Mononuclear cell (primary cell): ENCODE data around the gene NDE1. TPM values are rescaled to one million over a fixed set of nuclear protein-coding genes. Genes with fewer than 3 reads are reported as not detected.
A peak's percentile ranks its signal among the peaks of the same experiment; 100 is the strongest.
"Not testable (repeated sequence)": the region's sequence is repeated elsewhere in the genome, so short reads cannot be mapped to it uniquely, and the experiment has no call there.

Source experiments
- H3K27me3 ChIP-seq: 2 replicates; pipeline ENCODE4 v1.6.0; 2011; ENCODE audit warnings: low read length, control low read depth; ENCODE audit not compliant: insufficient read depth
- H3K4me1 ChIP-seq: 2 replicates; pipeline ENCODE4 v1.5.1; 2011; ENCODE audit warnings: mild to moderate bottlenecking, low read length, control low read depth; ENCODE audit not compliant: insufficient read depth
- H3K4me3 ChIP-seq: 2 replicates; pipeline ENCODE4 v1.5.1; 2011; ENCODE audit warnings: mild to moderate bottlenecking, low read length, moderate library complexity
- H3K9me3 ChIP-seq: 2 replicates; pipeline ENCODE4 v1.5.1; 2011; ENCODE audit warnings: low read depth, mild to moderate bottlenecking, control low read depth, low read length
- total RNA-seq: library from RNA; depleted of rRNA; stranded (reverse); fragments of >200 nt; gene quantifications from one replicate; pipeline ENCODE4 v1.2.3, GENCODE V29; 2012

NDE1 gene
- total RNA-seq, 1 donor = 87.3 TPM

DNA sequence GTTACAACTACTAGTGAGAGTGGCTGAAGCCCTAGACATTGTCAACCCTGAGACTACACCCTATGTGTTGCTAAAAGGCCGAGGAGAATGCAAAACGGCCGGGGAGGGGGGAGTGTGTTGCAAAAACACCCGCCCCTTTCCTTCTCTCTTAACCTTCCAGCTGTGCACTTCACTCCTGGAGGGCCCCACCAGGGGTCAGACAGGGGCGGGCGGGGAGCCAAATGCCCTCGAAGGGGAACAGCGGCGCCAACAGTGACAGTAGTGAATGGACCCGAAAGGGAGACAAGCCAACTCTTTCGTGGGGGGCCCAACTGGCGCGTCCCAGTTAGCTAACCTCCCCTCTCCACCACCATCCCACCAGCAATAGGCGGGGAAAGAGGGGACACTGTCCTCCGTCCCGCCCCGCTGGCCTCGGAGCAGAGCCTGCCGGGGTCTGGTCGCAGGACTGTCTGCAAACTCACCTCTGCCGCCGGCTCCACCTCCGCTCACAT is 7.4 kb upstream of the NDE1 start:
- Histone ChIP-seq H3K4me1 (peaks cover 53% of the 10 kb centered on the region), H3K4me3 (peak overlapping the region; percentile 100), H3K27me3 (no peaks in the 10 kb centered on the region), H3K9me3 (no peaks in the 10 kb centered on the region)

DNA sequence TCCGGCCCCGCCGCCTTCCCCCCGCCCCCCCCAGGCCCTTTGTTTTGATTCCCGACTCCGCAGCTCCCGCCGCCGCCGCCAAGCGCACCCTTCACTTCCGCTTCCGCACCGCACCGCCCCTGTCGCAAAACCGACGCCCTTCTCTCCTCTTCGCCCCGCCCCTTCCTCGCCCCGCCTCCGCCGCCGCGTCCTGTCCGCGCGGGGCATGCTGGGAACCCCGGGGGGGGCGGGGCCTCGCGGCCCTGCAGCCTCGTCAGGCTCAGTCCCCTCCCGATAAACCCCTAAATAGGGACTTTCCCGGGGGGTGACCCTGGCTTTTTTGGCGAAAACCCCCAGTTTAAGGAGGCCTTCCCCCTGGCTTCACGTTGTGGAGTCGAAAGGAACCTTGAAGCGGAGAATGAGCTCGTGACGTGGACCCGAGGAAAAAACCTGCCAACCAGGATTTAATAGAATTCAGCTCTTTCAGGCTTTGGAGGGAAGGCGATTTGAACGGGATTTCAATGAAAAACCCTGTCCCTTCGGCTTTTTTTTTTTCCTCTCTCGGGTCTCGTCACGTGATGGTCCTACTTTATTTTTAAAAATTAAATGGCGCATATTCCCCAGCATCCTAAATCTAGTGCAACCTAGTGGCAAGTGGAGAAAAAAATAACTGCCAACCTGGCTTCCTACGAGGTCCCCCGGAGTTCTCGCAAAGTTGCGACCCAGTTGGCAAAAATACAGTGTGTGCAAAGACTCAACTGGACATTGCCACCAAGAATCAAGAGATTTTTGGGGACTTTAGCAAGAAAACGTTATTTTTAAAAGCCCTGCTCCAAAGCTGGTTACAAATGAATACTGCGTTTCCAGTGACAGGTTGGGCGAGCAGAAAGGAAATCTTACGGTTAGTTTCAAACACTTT is 6.7 kb upstream of the NDE1 start, which contains the start of gene MARF1:
MARF1 (minus strand) TSS at position 107 of the 898 bp plus-strand sequence. CDS start 3,921 bp downstream, outside the sequence.
- H3K4me3 ChIP-seq = peak within 1 kb of the TSS; percentile 100
- H3K27me3 ChIP-seq = no peaks in the 10 kb centered on the region
- no peaks in the 10 kb centered on the region for H3K9me3 ChIP-seq
- peaks cover 46% of the 10 kb centered on the region for H3K4me1 ChIP-seq

DNA sequence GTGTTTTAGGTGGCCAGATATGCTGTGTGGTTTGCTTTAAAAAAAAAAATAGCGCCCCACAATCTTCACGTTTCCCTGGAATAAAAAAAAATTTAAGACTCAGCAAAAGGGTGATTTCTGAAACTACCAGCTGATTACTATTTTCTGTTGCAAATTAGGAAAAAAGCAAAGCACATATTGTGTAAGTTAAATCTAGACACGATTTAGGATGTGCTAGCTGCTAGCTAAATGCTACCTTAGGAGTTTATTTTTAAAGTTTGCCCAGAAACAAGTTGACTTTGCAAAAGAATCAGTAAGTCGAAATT is 6.1 kb upstream of the NDE1 start:
- Histone ChIP-seq H3K4me1 (peaks cover 41% of the 10 kb centered on the region), H3K4me3 (peak overlapping the region; percentile 100), H3K9me3 (no peaks in the 10 kb centered on the region), H3K27me3 (no peaks in the 10 kb centered on the region)

DNA sequence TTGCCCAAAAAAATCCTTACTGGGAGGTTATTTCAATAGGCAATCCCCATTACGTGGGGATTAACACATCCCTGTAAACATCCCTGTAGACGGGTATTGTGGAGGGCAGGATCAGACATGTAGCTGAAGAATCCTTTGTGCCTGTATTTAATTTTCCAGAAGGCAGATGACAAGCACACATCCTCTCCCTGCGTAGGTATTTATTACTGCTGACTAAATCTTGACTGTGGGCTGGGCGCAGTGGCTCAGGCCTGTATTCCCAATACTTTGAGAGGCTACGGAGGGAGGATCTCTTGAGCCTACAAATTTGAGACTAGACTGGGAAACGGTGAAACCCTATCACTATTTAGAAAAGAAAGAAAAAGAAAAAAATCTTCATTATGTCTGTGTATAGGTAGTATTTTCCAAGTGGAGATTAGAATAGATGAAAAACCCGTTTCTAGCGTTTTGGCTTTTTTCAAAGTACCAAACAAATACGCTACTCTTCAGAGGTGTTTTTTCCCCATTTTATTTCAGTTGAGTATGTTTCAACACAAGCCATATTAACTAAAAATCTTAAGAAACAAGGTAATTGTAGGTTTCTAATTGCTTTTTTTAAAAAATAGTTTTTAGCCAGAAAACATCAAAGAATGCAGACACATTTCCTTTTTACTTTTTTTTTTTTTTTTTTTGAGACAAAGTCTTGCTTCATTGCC is 5.6 kb upstream of the NDE1 start:
- H3K4me3 ChIP-seq = no peak overlapping the region
- no peaks in the 10 kb centered on the region for H3K9me3 ChIP-seq
- no peaks in the 10 kb centered on the region for H3K27me3 ChIP-seq
- peaks cover 40% of the 10 kb centered on the region for H3K4me1 ChIP-seq

DNA sequence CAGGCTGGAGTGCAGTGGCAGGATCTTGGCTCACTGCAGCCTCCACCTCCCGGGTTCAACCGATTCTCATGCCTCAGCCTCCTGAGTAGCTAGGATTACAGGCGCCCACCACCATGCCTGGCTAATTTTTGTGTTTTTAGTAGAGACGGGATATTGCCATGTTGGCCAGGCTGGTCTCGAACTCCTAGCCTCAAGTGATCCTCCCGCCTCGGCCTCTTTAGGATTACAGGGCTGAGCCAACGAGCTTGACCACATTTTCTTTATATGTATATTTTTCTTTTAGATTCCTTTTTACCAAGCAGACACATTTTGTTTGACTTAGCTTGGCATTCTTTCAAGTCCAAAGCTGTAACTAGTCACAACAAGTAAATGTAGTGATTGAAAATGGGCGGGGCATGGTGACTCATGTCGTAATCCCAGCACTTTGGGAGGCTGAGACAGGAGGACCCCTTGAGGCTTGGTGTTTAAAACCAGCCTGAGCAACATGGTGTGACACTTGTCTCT is 5.0 kb upstream of the NDE1 start:
- peaks cover 40% of the 10 kb centered on the region for H3K4me1 ChIP-seq
- not testable (repeated sequence) for H3K27me3 ChIP-seq, H3K9me3 ChIP-seq, H3K4me3 ChIP-seq

DNA sequence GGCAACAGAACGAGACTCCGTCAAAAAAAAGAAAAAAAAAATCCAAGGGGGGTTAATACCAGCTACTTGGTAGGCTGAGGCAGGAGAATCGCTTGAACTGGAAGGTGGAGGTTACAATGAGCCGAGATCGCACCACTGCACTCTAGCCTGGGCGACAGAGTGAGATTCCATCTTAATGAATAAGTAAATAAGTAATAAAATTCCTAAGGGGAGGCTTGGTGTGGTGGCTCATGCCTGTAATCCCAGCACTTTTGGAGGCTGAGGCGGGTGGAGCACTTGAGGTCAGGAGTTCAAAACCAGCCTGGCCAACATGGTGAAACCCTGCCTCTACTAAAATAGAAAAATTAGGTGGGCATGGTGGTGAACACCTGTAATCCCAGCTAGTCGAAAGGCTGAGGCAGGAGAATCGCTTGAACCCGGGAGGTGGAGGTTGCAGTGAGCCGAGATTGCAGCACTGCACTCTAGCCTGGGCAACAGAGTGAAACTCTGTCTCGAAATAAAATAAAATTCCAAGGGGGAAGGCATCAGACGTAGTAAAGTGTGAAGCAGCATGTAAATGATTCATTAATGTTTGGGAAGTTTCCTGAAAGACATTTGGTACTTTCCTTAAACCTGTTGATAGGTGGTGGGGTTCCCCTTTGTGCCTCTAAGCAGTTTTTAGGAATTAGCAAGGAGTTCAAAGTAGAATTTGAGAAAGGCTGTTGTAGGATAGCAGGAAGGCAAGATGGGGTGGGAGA is 3.3 kb upstream of the NDE1 start:
- not testable (repeated sequence) for H3K4me3 ChIP-seq, H3K27me3 ChIP-seq, H3K9me3 ChIP-seq
- H3K4me1 ChIP-seq = peaks cover 36% of the 10 kb centered on the region

DNA sequence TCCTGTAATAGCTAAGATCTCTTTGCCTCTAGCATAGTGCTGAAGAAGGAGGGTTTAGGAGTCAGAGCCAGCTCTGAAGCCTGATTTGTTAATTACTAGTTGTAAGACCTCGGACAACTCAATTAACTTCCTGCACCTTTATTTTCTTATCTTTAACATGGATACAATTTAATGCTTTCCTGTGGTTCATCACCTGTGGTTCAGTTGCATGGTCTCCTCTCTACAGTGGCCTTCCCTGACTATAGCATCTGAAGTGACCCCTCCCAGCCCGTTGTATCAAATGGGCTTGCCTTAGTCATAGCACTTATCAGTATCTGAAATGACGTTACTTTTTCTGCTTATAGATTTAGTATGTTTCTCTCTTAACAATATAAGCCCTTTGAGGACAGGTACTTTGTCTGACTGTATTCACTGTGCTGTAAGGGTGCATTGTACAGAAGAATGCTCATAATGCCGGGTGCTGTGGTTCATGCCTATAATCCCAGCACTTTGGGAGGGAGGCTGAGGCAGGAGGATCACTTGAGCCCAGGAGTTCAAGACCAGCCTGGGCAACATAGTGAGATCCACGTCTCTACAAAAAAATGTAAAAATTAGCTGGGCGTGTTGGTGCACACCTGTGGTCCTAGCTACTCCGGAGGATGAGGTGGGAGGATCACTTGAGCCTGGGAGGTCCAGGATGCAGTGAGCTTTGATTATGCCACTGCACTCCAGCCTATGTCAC is 2.6 kb upstream of the NDE1 start:
- Histone ChIP-seq H3K4me3 (no peak overlapping the region), H3K27me3 (no peaks in the 10 kb centered on the region), H3K9me3 (no peaks in the 10 kb centered on the region), H3K4me1 (peaks cover 37% of the 10 kb centered on the region)

DNA sequence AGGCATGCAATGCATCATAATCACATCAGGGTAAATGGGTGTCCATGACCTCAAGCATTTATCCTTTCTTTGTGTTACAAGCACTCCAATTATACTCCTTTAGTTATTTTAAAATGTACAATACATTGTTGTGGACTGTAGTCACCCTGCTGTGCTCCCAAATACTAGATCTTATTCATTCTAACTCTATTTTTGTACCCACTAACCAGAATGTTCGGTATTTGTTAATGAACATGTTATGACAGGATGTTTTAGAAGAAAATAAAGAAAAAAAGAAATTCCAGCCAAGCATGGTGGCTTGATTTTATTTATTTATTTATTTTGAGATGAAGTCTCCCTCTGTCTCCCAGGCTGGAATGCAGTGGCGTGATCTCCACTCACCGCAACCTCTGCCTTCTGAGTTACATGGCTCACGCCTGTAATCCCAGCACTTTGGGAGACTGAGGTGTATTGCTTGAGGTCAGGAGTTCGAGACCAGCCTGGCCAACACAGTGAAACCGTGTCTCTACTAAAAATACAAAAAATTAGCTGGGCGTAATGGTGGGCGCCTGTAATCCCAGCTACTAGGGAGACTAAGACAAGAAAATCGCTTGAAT is 1.8 kb upstream of the NDE1 start:
- H3K9me3 ChIP-seq = no peaks in the 10 kb centered on the region

DNA sequence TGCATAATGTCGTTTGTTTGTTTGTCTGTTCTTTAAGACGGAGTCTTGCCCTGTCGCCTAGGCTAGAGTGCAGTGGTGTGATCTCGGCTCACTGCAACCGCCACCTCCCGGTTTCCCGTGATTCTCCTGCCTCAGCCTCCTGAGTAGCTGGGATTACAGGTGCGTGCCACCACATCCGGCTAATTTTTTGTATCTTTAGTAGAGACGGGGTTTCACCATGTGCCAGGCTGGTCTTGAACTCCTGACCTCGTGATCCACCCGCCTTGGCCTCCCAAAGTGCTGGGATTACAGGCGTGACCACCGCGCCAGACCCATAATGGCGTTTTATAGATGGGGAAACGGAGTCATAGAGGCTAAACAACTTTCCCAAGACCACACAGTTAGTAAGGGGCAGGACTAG is 734 bp upstream of the NDE1 start:
- Histone ChIP-seq H3K4me1 (peaks cover 37% of the 10 kb centered on the region), H3K4me3 (peak overlapping the region; percentile 97)
- H3K9me3 ChIP-seq, H3K27me3 ChIP-seq: not testable (repeated sequence)

More for the DNA sequence above, 1.8 kb upstream of the NDE1 start:
- Histone ChIP-seq H3K27me3 (no peaks in the 10 kb centered on the region), H3K4me3 (no peak overlapping the region), H3K4me1 (peaks cover 45% of the 10 kb centered on the region)

DNA sequence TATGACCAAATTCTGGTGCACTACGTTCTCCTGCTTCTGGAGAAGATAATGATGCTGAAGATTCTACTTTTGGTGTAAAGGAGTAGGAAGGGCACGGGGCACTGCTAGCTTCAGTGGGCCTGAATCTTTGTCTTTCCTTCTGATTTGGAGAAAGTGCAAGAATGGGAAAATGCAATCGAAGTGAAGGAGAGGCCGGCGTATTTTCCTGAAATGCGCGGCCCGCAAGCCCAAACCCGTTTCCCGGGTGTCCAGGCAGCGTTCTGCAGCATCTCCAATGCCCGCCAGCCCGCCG is 372 bp upstream of the NDE1 start:
- peaks cover 35% of the 10 kb centered on the region for H3K4me1 ChIP-seq
- H3K9me3 ChIP-seq = no peaks in the 10 kb centered on the region
- peak overlapping the region; percentile 97 for H3K4me3 ChIP-seq
- no peaks in the 10 kb centered on the region for H3K27me3 ChIP-seq

DNA sequence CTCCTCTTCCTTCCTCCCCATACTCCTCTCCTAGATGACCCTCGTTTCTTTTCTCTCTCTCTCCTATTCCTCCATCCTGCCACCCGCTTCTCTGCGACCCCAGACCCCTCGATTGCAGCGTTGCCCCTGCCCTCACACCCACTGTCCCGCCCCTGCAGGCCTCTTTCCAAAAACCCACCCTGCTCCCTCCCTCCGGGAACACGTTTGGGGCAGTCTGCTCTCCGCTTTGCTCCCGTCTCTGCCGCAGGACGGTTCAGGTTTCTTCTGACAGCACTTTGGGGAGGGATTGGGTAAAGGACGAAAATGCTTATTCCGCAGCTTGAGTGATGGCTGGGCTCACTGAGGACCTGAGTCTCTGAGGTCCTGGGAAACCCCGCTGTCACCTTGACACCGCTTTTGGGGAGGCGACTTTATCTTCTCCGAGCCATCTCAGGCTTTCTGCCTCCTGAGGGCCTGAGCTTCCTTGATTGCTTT is 690 bp downstream of the NDE1 start:
- Histone ChIP-seq H3K4me3 (peak overlapping the region; percentile 97), H3K4me1 (peaks cover 35% of the 10 kb centered on the region), H3K9me3 (no peaks in the 10 kb centered on the region), H3K27me3 (no peaks in the 10 kb centered on the region)

DNA sequence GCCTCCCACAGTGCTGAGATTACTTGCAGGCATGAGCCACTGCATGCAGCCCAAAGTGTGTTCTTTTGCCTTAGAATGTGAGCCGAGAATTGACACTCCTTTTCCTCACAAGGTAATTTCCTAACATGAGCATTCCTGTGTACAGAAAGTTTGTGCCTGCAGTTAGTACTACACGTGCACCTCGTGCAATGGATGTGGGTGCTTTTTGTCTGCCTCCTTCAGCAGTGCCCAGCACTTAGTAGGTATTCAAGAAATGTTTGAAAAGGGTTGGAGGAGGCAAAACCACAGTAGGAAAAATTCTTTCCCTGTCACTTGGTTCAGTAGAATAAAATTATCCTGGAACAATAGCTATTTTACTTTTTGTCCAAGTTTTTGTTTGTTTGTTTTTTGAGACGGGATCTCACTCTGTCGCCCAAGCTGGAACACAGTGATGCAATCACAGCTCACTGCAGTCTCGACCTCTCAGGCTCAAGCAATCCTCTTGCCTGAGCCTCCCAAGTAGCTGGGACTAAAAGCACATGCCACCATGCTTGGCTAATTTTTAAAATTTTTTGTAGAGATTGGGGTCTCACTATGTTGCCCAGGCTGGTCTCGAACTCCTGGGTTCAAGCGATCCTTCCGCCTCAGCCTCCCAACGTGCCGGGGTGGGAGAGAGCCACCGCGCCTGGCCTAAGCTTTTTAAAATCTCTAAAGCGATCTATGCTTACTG is 2.4 kb downstream of the NDE1 start:
- H3K9me3 ChIP-seq = no peaks in the 10 kb centered on the region
- H3K27me3 ChIP-seq = no peaks in the 10 kb centered on the region
- no peak overlapping the region for H3K4me3 ChIP-seq
- peaks cover 35% of the 10 kb centered on the region for H3K4me1 ChIP-seq

DNA sequence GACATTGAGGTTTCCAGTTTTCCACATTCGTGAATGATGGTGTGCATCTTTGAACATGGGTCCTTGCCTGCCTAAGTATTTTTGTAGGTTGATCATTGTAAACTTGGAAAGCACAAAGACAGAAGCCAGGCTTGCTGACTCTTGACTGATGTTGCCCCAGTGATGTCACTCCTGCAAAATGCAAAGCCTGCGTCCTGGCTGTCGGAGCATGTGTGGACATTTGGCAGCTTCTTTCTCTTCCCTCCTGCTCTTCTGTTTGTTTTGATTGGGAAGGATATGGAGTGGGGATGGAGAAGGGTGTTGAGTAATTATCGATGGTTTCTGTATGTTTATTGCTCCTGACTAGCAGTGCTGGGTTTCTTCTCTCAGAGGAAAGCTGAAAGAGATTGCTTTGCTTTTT is 3.2 kb downstream of the NDE1 start:
- H3K4me3 ChIP-seq = no peak overlapping the region
- no peaks in the 10 kb centered on the region for H3K9me3 ChIP-seq
- no peaks in the 10 kb centered on the region for H3K27me3 ChIP-seq
- peaks cover 37% of the 10 kb centered on the region for H3K4me1 ChIP-seq

DNA sequence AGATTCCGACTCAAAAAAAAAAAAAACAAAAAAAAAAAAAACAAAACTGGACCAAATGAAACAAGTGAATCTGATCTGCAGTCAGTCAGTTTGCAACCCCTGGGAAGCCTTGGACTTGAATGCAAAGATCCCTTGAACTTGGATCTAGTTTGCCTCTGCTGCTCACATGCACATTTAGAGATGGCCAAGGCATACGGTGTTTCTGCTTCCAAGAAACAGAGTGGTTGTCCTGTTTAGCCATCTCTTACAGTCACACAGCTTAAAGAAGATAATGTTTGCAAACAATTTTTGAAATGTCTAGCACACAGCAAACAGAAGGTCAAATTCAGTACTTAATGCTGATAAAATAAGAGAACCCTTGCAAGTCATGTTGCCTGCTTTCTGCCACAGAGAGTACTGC is 4.5 kb downstream of the NDE1 start:
- Histone ChIP-seq H3K4me1 (peaks cover 45% of the 10 kb centered on the region), H3K27me3 (no peaks in the 10 kb centered on the region), H3K9me3 (no peaks in the 10 kb centered on the region), H3K4me3 (no peak overlapping the region)
